HepG2 (cell line): Measurements from ENCODE around the gene SAMD4B. TPM values are rescaled to one million over a fixed set of nuclear protein-coding genes. Genes with fewer than 3 reads are reported as not detected.

ENCODE experiments used
- CENPT ChIP-seq: sonication (generic); formaldehyde crosslinking; IDR thresholded peaks from 2 replicates; pipeline ENCODE4 v1.8.0; 2022; ENCODE audit warnings: low read depth, mild to moderate bottlenecking, moderate library complexity, missing genetic modification reagents
- CHCHD3 ChIP-seq: sonication (generic); formaldehyde crosslinking; IDR thresholded peaks from 2 replicates; pipeline ENCODE4 v1.8.0; 2022; ENCODE audit warnings: mild to moderate bottlenecking, missing genetic modification reagents, moderate library complexity
- FOXP1 ChIP-seq, 2 experiments: fragments of 450-650 bp in 1 of 2; IDR thresholded peaks; 2 replicates each; pipeline ENCODE4 v1.6.1; 2017 to 2018; ENCODE audit warnings: antibody characterized with exemption in 1 of 2
- HDAC1 ChIP-seq: sonication (generic); formaldehyde crosslinking; IDR thresholded peaks from 2 replicates; pipeline ENCODE4 v1.5.1; 2020; ENCODE audit warnings: mild to moderate bottlenecking, missing genetic modification reagents
- MATR3 ChIP-seq: sonication (generic); formaldehyde crosslinking; IDR thresholded peaks from 2 replicates; pipeline ENCODE4 v1.4.0; 2020; ENCODE audit warnings: missing genetic modification reagents
- MEIS2 ChIP-seq: sonication (generic); formaldehyde crosslinking; IDR thresholded peaks from 2 replicates; pipeline ENCODE4 v1.9.0; 2021; ENCODE audit warnings: mild to moderate bottlenecking, missing genetic modification reagents
- PHF8 ChIP-seq: sonication (generic); formaldehyde crosslinking; IDR thresholded peaks from 2 replicates; pipeline ENCODE4 v1.5.0; 2020; ENCODE audit warnings: missing genetic modification reagents
- SMAD1 ChIP-seq: sonication (generic); formaldehyde crosslinking; IDR thresholded peaks from 2 replicates; pipeline ENCODE4 v1.4.0; 2020; ENCODE audit warnings: missing genetic modification reagents, low read depth, mild to moderate bottlenecking, borderline replicate concordance
- SP1 ChIP-seq, 2 experiments: fragments of 450-650 bp in 1 of 2; sonication (generic) in 1 of 2; formaldehyde crosslinking in 1 of 2; IDR thresholded peaks; 2 replicates each; pipeline versions ENCODE4 v1.4.0 to v1.6.1; 2016 to 2020; ENCODE audit warnings: missing genetic modification reagents in 1 of 2
- SYNCRIP ChIP-seq: fragments of 200-400 bp; formaldehyde crosslinking; IDR thresholded peaks from 2 replicates; pipeline ENCODE4 v1.6.1; 2018; ENCODE audit warnings: mild to moderate bottlenecking, low read depth, low read length; ENCODE audit not compliant: insufficient read depth
- TFDP1 ChIP-seq: IDR thresholded peaks from 2 replicates; pipeline ENCODE4 v1.6.1; 2016; ENCODE audit warnings: missing compliant biosample characterization, missing genetic modification reagents, borderline replicate concordance
- XRCC5 ChIP-seq: fragments of 200-400 bp; formaldehyde crosslinking; optimal IDR thresholded peaks from 2 replicates; pipeline ENCODE3; 2017; ENCODE audit warnings: mild to moderate bottlenecking, low read length
- ZIK1 ChIP-seq: sonication (generic); formaldehyde crosslinking; IDR thresholded peaks from 2 replicates; pipeline ENCODE4 v1.5.0; 2020; ENCODE audit warnings: mild to moderate bottlenecking, low read depth, missing genetic modification reagents, borderline replicate concordance
- ZNF101 ChIP-seq: sonication (generic); formaldehyde crosslinking; IDR thresholded peaks from 2 replicates; pipeline ENCODE4 v1.4.0; 2020; ENCODE audit warnings: mild to moderate bottlenecking, low read depth, missing genetic modification reagents, borderline replicate concordance
- ZNF160 ChIP-seq: sonication (generic); formaldehyde crosslinking; IDR thresholded peaks from 2 replicates; pipeline ENCODE4 v1.8.0; 2022; ENCODE audit warnings: mild to moderate bottlenecking, inconsistent platforms, missing genetic modification reagents
- ZNF280D ChIP-seq: sonication (generic); formaldehyde crosslinking; IDR thresholded peaks from 2 replicates; pipeline ENCODE4 v1.5.1; 2020; ENCODE audit warnings: mild to moderate bottlenecking, missing genetic modification reagents
- ZNF317 ChIP-seq: sonication (generic); formaldehyde crosslinking; IDR thresholded peaks from 2 replicates; pipeline ENCODE4 v1.5.0; 2020; ENCODE audit warnings: mild to moderate bottlenecking, missing genetic modification reagents
- ZNF580 ChIP-seq: IDR thresholded peaks from 2 replicates; pipeline ENCODE4 v1.6.1; 2016; ENCODE audit warnings: low read depth, borderline replicate concordance
- ZNF770 ChIP-seq: sonication (generic); formaldehyde crosslinking; IDR thresholded peaks from 2 replicates; pipeline ENCODE4 v1.5.0; 2020; ENCODE audit warnings: mild to moderate bottlenecking, missing genetic modification reagents
- ZNF772 ChIP-seq: sonication (generic); formaldehyde crosslinking; IDR thresholded peaks from 2 replicates; pipeline ENCODE4 v1.5.0; 2020; ENCODE audit warnings: mild to moderate bottlenecking, missing genetic modification reagents
- ZNF773 ChIP-seq: sonication (generic); formaldehyde crosslinking; IDR thresholded peaks from 2 replicates; pipeline ENCODE4 v1.4.0; 2020; ENCODE audit warnings: missing genetic modification reagents, borderline replicate concordance
- polyA plus RNA-seq, 8 experiments: library from polyadenylated mRNA; depleted of rRNA in 3 of 8; stranded (reverse) in 7 of 8; unstranded in 1 of 8; fragments of >200 nt; fragmentation: Illumina TruSeq in 4 of 8; extraction: Trizol in 4 of 8; gene quantifications; 2 replicates each; pipeline versions ENCODE4 v1.2.1 to v1.2.3, GENCODE V29; 2011 to 2016; ENCODE audit warnings: low read depth in 4 of 8, missing spikeins in 1 of 8, mixed read lengths in 1 of 8; ENCODE audit not compliant: insufficient read depth in 1 of 8
- total RNA-seq, 5 experiments: library from RNA; depleted of rRNA; stranded (reverse); fragments of >200 nt; fragmentation: Illumina TruSeq; extraction: Trizol; gene quantifications; 2 replicates each; pipeline ENCODE4 v1.2.3, GENCODE V29; 2016; ENCODE audit warnings: low read depth in 1 of 5

The SAMD4B gene
- total and polyA plus RNA-seq, 2 of the 13 experiments (the other 11 are each of a cell fraction or from before 2014, with no cell fraction given): 26.0 to 31.8 TPM

DNA sequence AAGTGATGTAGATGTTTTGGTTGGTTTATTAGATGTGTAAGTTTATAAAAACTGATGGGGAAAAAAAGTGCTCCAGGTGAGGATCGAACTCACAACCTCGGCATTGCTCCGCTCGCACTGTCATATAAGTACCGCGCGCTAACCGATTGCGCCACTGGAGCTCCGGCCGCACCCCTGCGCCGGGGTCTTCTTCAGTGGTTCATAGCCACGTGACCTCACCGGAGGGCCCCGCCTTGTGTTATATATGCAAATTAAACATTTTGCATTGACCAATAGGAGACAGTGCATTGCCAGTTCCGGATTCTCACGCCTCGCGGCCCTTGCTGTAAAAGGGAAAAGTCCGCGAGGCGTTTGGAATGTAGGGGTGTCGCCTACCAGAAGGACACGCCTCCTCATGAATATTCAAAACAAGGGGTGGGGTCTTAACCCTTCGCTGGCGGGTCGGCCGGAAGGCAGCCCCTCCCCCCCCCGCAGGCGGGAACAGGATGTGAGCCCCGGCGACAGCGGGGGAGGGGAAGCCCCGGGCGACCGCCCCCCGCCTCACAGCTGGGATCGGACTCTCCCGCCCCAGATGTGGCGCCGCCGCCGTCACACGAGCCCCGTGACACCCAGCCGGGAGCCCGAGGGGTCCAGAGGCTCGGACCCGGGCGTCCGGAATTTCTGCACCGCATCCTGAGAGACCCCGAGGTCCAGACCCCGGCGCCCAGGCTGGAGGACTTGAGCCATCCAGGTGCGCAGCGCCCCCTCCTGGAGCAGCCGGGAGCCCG is 70.1 kb downstream of the SAMD4B start, which contains the start of gene PLEKHG2 (continued):
- no peak for TF ChIP-seq ZNF101
- TF ChIP-seq ZNF772 (CRISPR knock-in tag): no peak
- peak; percentile 77 for TF ChIP-seq TFDP1 (CRISPR knock-in tag)
- peak; percentile 53; the same call in 1 of the 2 replicates for TF ChIP-seq MEIS2
- peak; percentile 17; the same call in 1 of the 2 replicates for TF ChIP-seq HDAC1 (CRISPR knock-in tag)
- TF ChIP-seq SP1 (IDR thresholded peaks at IDR 0.05): no peak
- TF ChIP-seq SP1 (CRISPR knock-in tag; IDR thresholded peaks at IDR 0.05): peak; percentile 68
- TF ChIP-seq ZNF317 (CRISPR knock-in tag): peak; percentile 18; the same call in 1 of the 2 replicates
- peak; percentile 19 for TF ChIP-seq ZNF770 (CRISPR knock-in tag)
- no peak for TF ChIP-seq ZNF773
- TF ChIP-seq PHF8 (CRISPR knock-in tag): no peak; the same call in none of the 2 replicates
- TF ChIP-seq ZNF280D (CRISPR knock-in tag): no peak
- no peak for TF ChIP-seq SYNCRIP
- no peak for TF ChIP-seq MATR3 (CRISPR knock-in tag)
- TF ChIP-seq CHCHD3 (CRISPR knock-in tag): no peak
- TF ChIP-seq CENPT: no peak
- TF ChIP-seq SMAD1 (CRISPR knock-in tag): no peak
- TF ChIP-seq FOXP1 (IDR thresholded peaks at IDR 0.05): peak; percentile 3; the same call in 1 of the 2 replicates
- TF ChIP-seq FOXP1 (CRISPR knock-in tag; IDR thresholded peaks at IDR 0.05): no peak
- TF ChIP-seq ZNF160: no peak; the same call in 1 of the 2 replicates
- TF ChIP-seq ZIK1 (CRISPR knock-in tag): no peak
- peak; percentile 77; the same call in 1 of the 2 replicates for TF ChIP-seq ZNF580
- TF ChIP-seq XRCC5: no peak
